ENCODE results near the gene BTBD19.
A peak's percentile ranks its signal among the peaks of the same experiment; 100 is the strongest.
"Not testable (repeated sequence)": the region's sequence is repeated elsewhere in the genome, so short reads cannot be mapped to it uniquely, and the experiment has no call there.

Gene BTBD19

GRCh38 chr1:44808063-44808937 lies at the start of gene BTBD19:
BTBD19 (plus strand) TSS chr1:44808523; CDS start chr1:44808821, 298 bp downstream.
- H3K4me1 Mint-ChIP-seq: peaks cover 87% of the 10 kb centered on the region
- H3K9me3 Mint-ChIP-seq: no peaks in the 10 kb centered on the region
- DNase-seq (ENCODE audit: low spot score in 2 of 2): peak; percentile 54 to 72
- ATAC-seq: peak; percentile 65
- peak within 1 kb of the TSS; percentile 89 for H3K4me3 Mint-ChIP-seq
- H3K27ac Mint-ChIP-seq: peak within 1 kb of the TSS; percentile 100
- peaks cover 81% of the 10 kb centered on the region for H3K36me3 Mint-ChIP-seq

GRCh38 chr1:44759077-44759476 lies 49.2 kb upstream of the BTBD19 start:
- ATAC-seq (no peak), DNase-seq (ENCODE audit: low spot score in 2 of 2) (no peak)
- H3K4me1 Mint-ChIP-seq: peaks cover 5% of the 10 kb centered on the region
- H3K9me3 Mint-ChIP-seq: no peaks in the 10 kb centered on the region
- peaks cover 85% of the 10 kb centered on the region for H3K36me3 Mint-ChIP-seq
- no peak overlapping the region for H3K4me3 Mint-ChIP-seq
- no peak overlapping the region for H3K27ac Mint-ChIP-seq

GRCh38 chr1:44760876-44761275 lies 47.4 kb upstream of the BTBD19 start:
- no peak for DNase-seq (ENCODE audit: low spot score in 2 of 2)
- Mint-ChIP-seq H3K4me3 (no peak overlapping the region), H3K9me3 (no peaks in the 10 kb centered on the region), H3K27ac (no peak overlapping the region), H3K36me3 (peaks cover 82% of the 10 kb centered on the region), H3K4me1 (peaks cover 5% of the 10 kb centered on the region)
- no peak for ATAC-seq

GRCh38 chr1:44766421-44766820 lies 41.9 kb upstream of the BTBD19 start:
- Mint-ChIP-seq H3K27ac (peak overlapping the region; percentile 42), H3K36me3 (peaks cover 41% of the 10 kb centered on the region)
- H3K4me3 Mint-ChIP-seq; H3K4me1 Mint-ChIP-seq; DNase-seq (ENCODE audit: low spot score in 2 of 2); ATAC-seq; H3K9me3 Mint-ChIP-seq: not testable (repeated sequence)

GRCh38 chr1:44775078-44775929 lies 33.0 kb upstream of the BTBD19 start, which contains the start of gene RPS8:
RPS8 (plus strand) TSS chr1:44775540; CDS start chr1:44775597, 57 bp downstream.
- peaks cover 38% of the 10 kb centered on the region for H3K4me1 Mint-ChIP-seq
- DNase-seq (ENCODE audit: low spot score in 2 of 2): peak; percentile 79 to 95
- H3K9me3 Mint-ChIP-seq: no peaks in the 10 kb centered on the region
- peak; percentile 87 for ATAC-seq
- peak within 1 kb of the TSS; percentile 97 for H3K27ac Mint-ChIP-seq
- peaks cover 56% of the 10 kb centered on the region for H3K36me3 Mint-ChIP-seq
- H3K4me3 Mint-ChIP-seq: peak within 1 kb of the TSS; percentile 86

GRCh38 chr1:44775930-44776729 lies 32.2 kb upstream of the BTBD19 start:
- DNase-seq (ENCODE audit: low spot score in 2 of 2) (no peak), ATAC-seq (peak; percentile 31)
- Mint-ChIP-seq H3K4me3 (peak overlapping the region; percentile 86), H3K9me3 (no peaks in the 10 kb centered on the region), H3K4me1 (peaks cover 42% of the 10 kb centered on the region), H3K27ac (peak overlapping the region; percentile 97), H3K36me3 (peaks cover 64% of the 10 kb centered on the region)

- H3K4me3 Mint-ChIP-seq: peak overlapping the region; percentile 86
- peaks cover 70% of the 10 kb centered on the region for H3K36me3 Mint-ChIP-seq
- H3K9me3 Mint-ChIP-seq: no peaks in the 10 kb centered on the region
- peak in 1 of 2 donors; percentile 58 for DNase-seq (ENCODE audit: low spot score in 2 of 2)
- H3K4me1 Mint-ChIP-seq: peaks cover 42% of the 10 kb centered on the region
- ATAC-seq: no peak
- peak overlapping the region; percentile 97 for H3K27ac Mint-ChIP-seq
Observed at GRCh38 chr1:44776730-44777068, 31.6 kb upstream of the BTBD19 start.

GRCh38 chr1:44777547-44777946 lies 30.8 kb upstream of the BTBD19 start:
- Mint-ChIP-seq H3K4me1 (peaks cover 42% of the 10 kb centered on the region), H3K27ac (peak overlapping the region; percentile 97), H3K9me3 (no peaks in the 10 kb centered on the region), H3K4me3 (peak overlapping the region; percentile 86), H3K36me3 (peaks cover 78% of the 10 kb centered on the region)
- DNase-seq (ENCODE audit: low spot score in 2 of 2) (no peak), ATAC-seq (no peak)

GRCh38 chr1:44777969-44778635 lies 30.2 kb upstream of the BTBD19 start:
- Mint-ChIP-seq H3K4me3 (peak overlapping the region; percentile 86), H3K36me3 (peaks cover 84% of the 10 kb centered on the region), H3K9me3 (no peaks in the 10 kb centered on the region), H3K27ac (peak overlapping the region; percentile 97), H3K4me1 (peaks cover 43% of the 10 kb centered on the region)
- ATAC-seq: no peak
- no peak for DNase-seq (ENCODE audit: low spot score in 2 of 2)

GRCh38 chr1:44778705-44779576 lies 29.4 kb upstream of the BTBD19 start:
- no peaks in the 10 kb centered on the region for H3K9me3 Mint-ChIP-seq
- ATAC-seq (no peak), DNase-seq (ENCODE audit: low spot score in 2 of 2) (no peak)
- peaks cover 92% of the 10 kb centered on the region for H3K36me3 Mint-ChIP-seq
- peak overlapping the region; percentile 86 for H3K4me3 Mint-ChIP-seq
- peak overlapping the region; percentile 86 for H3K27ac Mint-ChIP-seq
- H3K4me1 Mint-ChIP-seq: peaks cover 49% of the 10 kb centered on the region

GRCh38 chr1:44780583-44781121 lies 27.7 kb upstream of the BTBD19 start:
- DNase-seq (ENCODE audit: low spot score in 2 of 2) (no peak), ATAC-seq (no peak)
- H3K9me3 Mint-ChIP-seq: no peaks in the 10 kb centered on the region
- H3K4me3 Mint-ChIP-seq: no peak overlapping the region
- peaks cover 49% of the 10 kb centered on the region for H3K4me1 Mint-ChIP-seq
- H3K36me3 Mint-ChIP-seq: peaks cover 84% of the 10 kb centered on the region
- peak overlapping the region; percentile 86 for H3K27ac Mint-ChIP-seq

GRCh38 chr1:44783697-44784093 lies 24.6 kb upstream of the BTBD19 start:
- peak overlapping the region; percentile 69 for H3K4me3 Mint-ChIP-seq
- DNase-seq (ENCODE audit: low spot score in 2 of 2) (no peak), ATAC-seq (no peak)
- peaks cover 43% of the 10 kb centered on the region for H3K4me1 Mint-ChIP-seq
- no peaks in the 10 kb centered on the region for H3K9me3 Mint-ChIP-seq
- peaks cover 54% of the 10 kb centered on the region for H3K36me3 Mint-ChIP-seq
- peak overlapping the region; percentile 52 for H3K27ac Mint-ChIP-seq
